ENCODE measurements around the gene BDKRB1.

DNA sequence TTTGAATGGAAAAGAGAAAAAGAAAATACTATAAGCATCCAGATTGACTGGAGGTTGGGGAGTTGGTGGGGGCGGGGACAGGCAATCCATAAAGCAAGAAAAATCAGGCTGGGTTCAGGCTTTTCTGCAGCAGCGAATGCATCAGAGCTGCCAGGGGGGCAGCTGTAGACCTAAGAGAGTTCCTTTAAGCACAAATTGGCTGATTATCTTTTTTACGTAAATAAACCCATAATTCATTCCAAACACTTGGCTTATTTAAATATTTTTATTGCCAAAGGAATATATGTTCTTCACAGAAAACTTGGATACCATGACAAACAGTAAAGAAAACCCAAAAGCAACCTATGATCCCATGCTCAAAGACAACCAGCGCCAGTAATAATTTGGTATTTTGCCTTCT lies 41.2 kb upstream of the BDKRB1 start:
- no peak for TF ChIP-seq CTCF (conservative IDR thresholded peaks at IDR 0.05 in 1 of 2, IDR thresholded peaks at IDR 0.05 in 1 of 2; ENCODE audit: low read depth in 1 of 2, low read length in 2 of 2)
- TF ChIP-seq EZH2 (IDR thresholded peaks at IDR 0.05; ENCODE audit: low read length, missing control alignments), result no peak

Measured in fibroblast of lung (primary cell).